Measurements from ENCODE around the gene LMNA. TPM values are rescaled to one million over a fixed set of nuclear protein-coding genes. Genes with fewer than 3 reads are reported as not detected.
"Not testable (repeated sequence)": the region's sequence is repeated elsewhere in the genome, so short reads cannot be mapped to it uniquely, and the experiment has no call there.

Gene LMNA
- total and polyA plus RNA-seq, 10 donors = 33.9 to 279 (median 110) TPM

DNA sequence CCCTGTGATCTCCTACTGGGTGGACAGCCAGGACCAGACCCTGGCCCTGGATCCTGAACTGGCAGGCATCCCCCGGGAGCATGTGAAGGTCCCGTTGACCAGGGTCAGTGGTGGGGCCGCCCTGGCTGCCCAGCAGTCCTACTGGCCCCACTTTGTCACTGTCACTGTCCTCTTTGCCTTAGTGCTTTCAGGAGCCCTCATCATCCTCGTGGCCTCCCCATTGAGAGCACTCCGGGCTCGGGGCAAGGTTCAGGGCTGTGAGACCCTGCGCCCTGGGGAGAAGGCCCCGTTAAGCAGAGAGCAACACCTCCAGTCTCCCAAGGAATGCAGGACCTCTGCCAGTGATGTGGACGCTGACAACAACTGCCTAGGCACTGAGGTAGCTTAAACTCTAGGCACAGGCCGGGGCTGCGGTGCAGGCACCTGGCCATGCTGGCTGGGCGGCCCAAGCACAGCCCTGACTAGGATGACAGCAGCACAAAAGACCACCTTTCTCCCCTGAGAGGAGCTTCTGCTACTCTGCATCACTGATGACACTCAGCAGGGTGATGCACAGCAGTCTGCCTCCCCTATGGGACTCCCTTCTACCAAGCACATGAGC, 62.2 kb downstream of the LMNA start:
- no peak overlapping the region for H3K4me3 ChIP-seq
- intact Hi-C loops (cut with DNase I; ENCODE audit: low total_unique reads) = no loop called here
- no peaks in the 10 kb centered on the region for H3K27me3 ChIP-seq (replicated peaks in 1 of 7)
- no peaks in the 10 kb centered on the region for H3K4me1 ChIP-seq
- no peak overlapping the region for H3K27ac ChIP-seq
- 88 to 96% (median 92%) methylated on average over 4 to 12 of the region's 12 CpGs for WGBS, 5 donors
- H3K9me3 ChIP-seq = no peaks in the 10 kb centered on the region
- TF ChIP-seq POLR2AphosphoS5 (IDR thresholded peaks at IDR 0.05) = peak in 1 of 3 donors; percentile 23
- TF ChIP-seq, protein P1, sequence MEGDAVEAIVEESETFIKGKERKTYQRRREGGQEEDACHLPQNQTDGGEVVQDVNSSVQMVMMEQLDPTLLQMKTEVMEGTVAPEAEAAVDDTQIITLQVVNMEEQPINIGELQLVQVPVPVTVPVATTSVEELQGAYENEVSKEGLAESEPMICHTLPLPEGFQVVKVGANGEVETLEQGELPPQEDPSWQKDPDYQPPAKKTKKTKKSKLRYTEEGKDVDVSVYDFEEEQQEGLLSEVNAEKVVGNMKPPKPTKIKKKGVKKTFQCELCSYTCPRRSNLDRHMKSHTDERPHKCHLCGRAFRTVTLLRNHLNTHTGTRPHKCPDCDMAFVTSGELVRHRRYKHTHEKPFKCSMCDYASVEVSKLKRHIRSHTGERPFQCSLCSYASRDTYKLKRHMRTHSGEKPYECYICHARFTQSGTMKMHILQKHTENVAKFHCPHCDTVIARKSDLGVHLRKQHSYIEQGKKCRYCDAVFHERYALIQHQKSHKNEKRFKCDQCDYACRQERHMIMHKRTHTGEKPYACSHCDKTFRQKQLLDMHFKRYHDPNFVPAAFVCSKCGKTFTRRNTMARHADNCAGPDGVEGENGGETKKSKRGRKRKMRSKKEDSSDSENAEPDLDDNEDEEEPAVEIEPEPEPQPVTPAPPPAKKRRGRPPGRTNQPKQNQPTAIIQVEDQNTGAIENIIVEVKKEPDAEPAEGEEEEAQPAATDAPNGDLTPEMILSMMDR (IDR thresholded peaks at IDR 0.05 in 8 of 11, conservative IDR thresholded peaks at IDR 0.05 in 3 of 11) = no peak
- H3K36me3 ChIP-seq = peaks cover 0 to 68% (median 14%) of the 10 kb centered on the region in 6 donors
- DNase-seq = no peak

DNA sequence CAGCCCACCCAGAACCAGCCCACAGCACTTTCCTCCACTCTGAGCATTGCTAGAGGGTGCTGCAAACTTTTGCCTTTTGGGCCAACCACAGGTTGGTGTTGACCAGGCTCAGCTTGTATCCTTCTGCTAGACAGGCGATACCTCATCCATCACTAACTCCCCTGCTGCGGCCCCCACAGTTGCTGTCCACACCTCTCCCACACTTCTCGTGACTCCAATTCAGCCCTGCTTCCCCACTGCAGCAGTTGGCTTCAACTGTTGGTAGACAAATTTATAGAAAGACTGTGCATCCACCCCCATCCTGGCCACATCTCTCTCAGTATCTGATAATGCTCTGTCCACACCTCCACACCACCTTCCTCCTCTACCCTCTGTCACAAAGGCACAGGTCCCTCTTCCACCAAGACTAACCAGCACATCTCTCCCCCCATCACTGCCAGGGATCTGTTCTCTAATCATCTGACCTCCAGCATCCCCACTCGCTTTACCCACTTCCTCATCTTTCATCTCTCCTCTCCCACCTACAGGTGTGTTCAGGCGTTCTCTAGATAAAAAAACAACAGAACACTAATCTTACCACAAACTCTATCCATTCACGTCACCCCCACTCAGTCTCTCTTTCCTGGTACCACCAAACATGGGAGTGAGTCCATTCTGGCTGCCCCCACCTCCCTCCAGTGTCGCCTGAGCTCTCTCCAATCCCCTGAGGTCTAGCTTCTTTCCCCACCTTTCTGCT, 63.6 kb downstream of the LMNA start:
- Histone ChIP-seq H3K4me3 (no peak overlapping the region), H3K36me3 (peaks cover 0 to 57% (median 14%) of the 10 kb centered on the region in 6 donors), H3K27ac (no peak overlapping the region), H3K4me1 (no peaks in the 10 kb centered on the region), H3K9me3 (no peaks in the 10 kb centered on the region), H3K27me3 (replicated peaks in 1 of 7) (no peaks in the 10 kb centered on the region)
- 66 to 76% (median 67%) methylated on average over 7 of the region's 7 CpGs for WGBS, 5 donors
- intact Hi-C loops (cut with DNase I; ENCODE audit: low total_unique reads) = no loop called here
- TF ChIP-seq, protein P1 (IDR thresholded peaks at IDR 0.05 in 8 of 11, conservative IDR thresholded peaks at IDR 0.05 in 3 of 11) = no peak
- TF ChIP-seq POLR2A (IDR thresholded peaks at IDR 0.05) (no peak), POLR2AphosphoS5 (IDR thresholded peaks at IDR 0.05) (no peak)
- DNase-seq = no peak

DNA sequence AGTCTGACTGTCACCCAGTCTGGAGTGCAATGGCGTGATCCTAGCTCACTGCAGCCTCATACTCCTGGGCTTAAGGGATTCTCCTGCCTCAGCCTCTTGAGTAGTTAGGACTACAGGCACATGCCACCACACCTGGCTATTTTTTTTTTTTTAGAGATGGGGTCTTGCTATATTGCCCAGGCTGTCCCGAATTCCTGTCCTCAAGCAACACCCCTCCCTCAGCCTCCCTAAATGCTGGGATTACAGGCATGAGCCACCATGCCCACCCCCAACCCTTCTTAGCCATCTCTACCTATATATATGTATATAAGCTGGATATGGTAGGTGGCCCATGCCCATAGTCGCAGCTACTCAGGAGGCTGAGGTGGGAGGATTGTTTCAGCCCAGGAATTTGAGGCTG, 66.0 kb downstream of the LMNA start:
- intact Hi-C loops (cut with DNase I; ENCODE audit: low total_unique reads) = no loop called here
- Histone ChIP-seq H3K27ac (no peak overlapping the region), H3K27me3 (replicated peaks in 1 of 7) (no peaks in the 10 kb centered on the region), H3K36me3 (peaks cover 0 to 46% (median 6%) of the 10 kb centered on the region in 6 donors), H3K4me3 (no peak overlapping the region), H3K4me1 (no peaks in the 10 kb centered on the region), H3K9me3 (no peaks in the 10 kb centered on the region)
- no peak for DNase-seq
- 87 to 100% (median 96%) methylated on average over 3 of the region's 3 CpGs for WGBS, 5 donors
- TF ChIP-seq, protein P1 (IDR thresholded peaks at IDR 0.05 in 8 of 11, conservative IDR thresholded peaks at IDR 0.05 in 3 of 11) = no peak
- TF ChIP-seq POLR2A (IDR thresholded peaks at IDR 0.05) (no peak), POLR2AphosphoS5 (IDR thresholded peaks at IDR 0.05) (no peak)

DNA sequence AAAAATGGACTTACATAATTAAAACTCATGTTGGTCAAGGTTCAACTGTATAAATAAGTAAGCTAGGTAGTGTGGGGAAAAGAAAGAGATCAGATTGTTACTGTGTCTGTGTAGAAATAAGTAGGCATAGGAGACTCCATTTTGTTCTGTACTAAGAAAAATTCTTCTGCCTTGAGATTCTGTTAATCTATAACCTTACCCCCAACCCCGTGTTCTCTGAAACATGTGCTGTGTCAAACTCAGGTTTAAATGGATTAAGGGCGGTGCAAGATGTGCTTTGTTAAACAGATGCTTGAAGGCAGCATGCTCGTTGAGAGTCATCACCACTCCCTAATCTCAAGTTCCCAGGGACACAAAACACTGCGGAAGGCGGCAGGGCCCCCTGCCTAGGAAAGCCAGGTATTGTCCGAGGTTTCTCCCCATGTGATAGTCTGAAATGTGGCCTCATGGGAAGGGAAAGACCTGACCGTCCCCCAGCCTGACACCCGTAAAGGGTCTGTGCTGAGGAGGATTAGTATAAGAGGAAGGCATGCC, 66.9 kb downstream of the LMNA start:
- H3K27me3 ChIP-seq (replicated peaks in 1 of 7); H3K4me3 ChIP-seq; intact Hi-C loops (cut with DNase I; ENCODE audit: low total_unique reads); H3K4me1 ChIP-seq; H3K27ac ChIP-seq; DNase-seq; H3K9me3 ChIP-seq: not testable (repeated sequence)
- WGBS, 5 donors = 66 to 85% (median 78%) methylated on average over 8 of the region's 8 CpGs
- peaks cover 0 to 36% (median 5%) of the 10 kb centered on the region in 6 donors for H3K36me3 ChIP-seq

DNA sequence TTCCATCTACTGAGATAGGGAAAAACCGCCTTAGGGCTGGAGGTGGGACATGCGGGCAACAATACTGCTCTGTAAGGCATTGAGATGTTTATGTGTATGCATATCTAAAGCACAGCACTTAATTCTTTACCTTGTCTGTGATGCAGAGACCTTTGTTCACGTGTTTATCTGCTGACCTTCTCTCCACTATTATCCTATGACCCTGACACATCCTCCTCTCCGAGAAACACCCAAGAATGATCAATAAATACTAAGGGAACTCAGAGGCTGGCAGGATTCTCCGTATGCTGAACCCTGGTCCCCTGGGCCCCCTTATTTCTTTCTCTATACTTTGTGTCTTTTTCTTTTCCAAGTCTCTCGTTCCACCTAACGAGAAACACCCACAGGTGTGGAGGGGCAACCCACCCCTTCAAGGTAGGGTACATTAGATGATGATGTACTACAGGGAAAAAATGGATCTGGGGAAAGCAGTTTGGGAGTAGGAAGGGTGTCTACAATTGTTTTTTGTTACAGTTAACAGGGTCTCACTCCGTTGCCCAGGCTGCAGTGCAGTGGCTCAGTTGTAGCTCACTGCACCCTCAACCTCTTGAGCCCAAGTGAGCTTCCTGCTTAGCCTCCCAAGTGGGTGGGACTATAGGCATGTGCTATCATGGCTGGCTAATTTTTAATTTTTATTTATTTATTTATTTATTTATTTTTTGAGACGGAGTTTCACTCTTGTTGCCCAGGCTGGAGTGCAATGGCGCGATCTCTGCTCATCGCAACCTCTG, 67.7 kb downstream of the LMNA start:
- intact Hi-C loops (cut with DNase I; ENCODE audit: low total_unique reads); H3K27ac ChIP-seq; DNase-seq: not testable (repeated sequence)

DNA sequence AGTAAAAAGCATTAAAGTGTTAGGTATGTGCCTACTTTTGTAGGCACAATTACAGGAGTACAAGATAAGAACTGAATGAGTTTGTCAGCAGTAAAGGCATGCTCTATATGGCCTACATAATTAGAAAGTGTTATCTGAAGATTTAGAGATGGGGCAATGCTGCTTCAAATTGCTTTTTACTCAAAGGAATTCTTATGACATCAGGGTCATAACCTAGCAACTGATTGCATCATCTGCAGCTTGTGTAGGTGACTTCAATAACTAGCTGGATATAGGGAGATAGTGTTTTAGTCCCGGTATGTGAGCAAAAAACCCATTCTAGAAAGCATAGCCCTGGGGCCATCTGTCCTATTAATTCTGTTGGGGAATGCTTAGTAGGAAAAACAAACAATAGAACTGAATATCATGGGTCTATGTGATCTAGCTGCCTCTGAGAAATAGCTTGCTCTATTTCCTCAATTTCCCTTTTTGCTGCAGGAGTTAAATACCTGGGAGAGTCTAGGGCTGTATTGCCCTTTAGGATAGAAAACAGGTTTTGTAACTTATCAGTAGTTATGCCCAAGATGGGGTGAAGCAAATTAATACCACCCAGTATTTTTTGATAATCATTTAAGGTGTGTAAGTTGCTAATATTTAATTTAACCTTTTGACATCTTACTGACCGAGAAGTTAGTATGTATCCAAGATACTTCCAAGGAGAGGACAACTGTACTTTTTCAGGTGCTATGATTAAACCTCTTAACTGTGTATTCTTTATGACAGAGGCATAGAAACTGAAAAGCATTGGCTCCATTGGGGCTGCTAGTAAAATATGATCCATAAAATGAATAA, 72.1 kb downstream of the LMNA start:
- 89 to 97% (median 90%) methylated on average over 2 of the region's 2 CpGs for WGBS, 5 donors
- intact Hi-C loops (cut with DNase I; ENCODE audit: low total_unique reads); H3K27me3 ChIP-seq (replicated peaks in 1 of 7); H3K4me3 ChIP-seq; H3K27ac ChIP-seq; DNase-seq; H3K9me3 ChIP-seq; H3K4me1 ChIP-seq: not testable (repeated sequence)
- peaks cover 0 to 16% (median 0%) of the 10 kb centered on the region in 6 donors for H3K36me3 ChIP-seq

More for the DNA sequence above, 67.7 kb downstream of the LMNA start:
- not testable (repeated sequence) for H3K9me3 ChIP-seq; H3K4me3 ChIP-seq; H3K27me3 ChIP-seq (replicated peaks in 1 of 7); H3K4me1 ChIP-seq
- 77 to 89% (median 86%) methylated on average over 12 of the region's 12 CpGs for WGBS, 5 donors
- H3K36me3 ChIP-seq = peaks cover 0 to 29% (median under 1%) of the 10 kb centered on the region in 6 donors

Measured in spleen (tissue), 11 donors.